Activated CD8-positive, alpha-beta memory T cell treated with anti-CD3 and anti-CD28 coated beads, Interleukin-2, amount 50 U/mL, for 1 hour (primary cell): ENCODE data around the gene ADCY7.

Experiments used
- DNase-seq: peaks from one replicate; pipeline ENCODE4 v3.0.0-alpha.2; 2020; ENCODE audit errors: extremely low read depth

The ADCY7 gene

GRCh38 chr16:50282010-50282538 lies 15.7 kb downstream of the ADCY7 start:
- DNase-seq, result no peak

GRCh38 chr16:50282955-50283631 lies 16.7 kb downstream of the ADCY7 start:
- no peak for DNase-seq

GRCh38 chr16:50284131-50284911 lies 18.0 kb downstream of the ADCY7 start:
- no peak for DNase-seq

GRCh38 chr16:50285406-50286003 lies 19.2 kb downstream of the ADCY7 start:
- no peak for DNase-seq

- no peak for DNase-seq
Measured at GRCh38 chr16:50286681-50287080, 20.3 kb downstream of the ADCY7 start.

GRCh38 chr16:50288026-50288425 lies 21.7 kb downstream of the ADCY7 start:
- DNase-seq, result no peak

GRCh38 chr16:50288920-50289319 lies 22.6 kb downstream of the ADCY7 start:
- DNase-seq, result no peak

- no peak for DNase-seq
Measured at GRCh38 chr16:50289950-50290764, 23.8 kb downstream of the ADCY7 start.

- no peak for DNase-seq
Measured at GRCh38 chr16:50290856-50291255, 24.5 kb downstream of the ADCY7 start.

GRCh38 chr16:50291719-50292565 lies 25.6 kb downstream of the ADCY7 start:
- DNase-seq, result no peak

GRCh38 chr16:50292566-50292948 lies 26.2 kb downstream of the ADCY7 start:
- no peak for DNase-seq

GRCh38 chr16:50293041-50293783 lies 26.9 kb downstream of the ADCY7 start:
- no peak for DNase-seq

- no peak for DNase-seq
Measured at GRCh38 chr16:50293994-50294855, 27.9 kb downstream of the ADCY7 start.

- no peak for DNase-seq
Measured at GRCh38 chr16:50294955-50295354, 28.6 kb downstream of the ADCY7 start.

- no peak for DNase-seq
Measured at GRCh38 chr16:50295541-50296132, 29.3 kb downstream of the ADCY7 start.

- no peak for DNase-seq
Measured at GRCh38 chr16:50296807-50297206, 30.5 kb downstream of the ADCY7 start.

GRCh38 chr16:50297301-50298074 lies 31.1 kb downstream of the ADCY7 start:
- no peak for DNase-seq

- DNase-seq, result no peak
Measured at GRCh38 chr16:50298075-50298460, 31.7 kb downstream of the ADCY7 start.
